AG09319 (cell line): ENCODE measurements around the gene SYVN1.

ENCODE experiments used
- DNase-seq: peaks from one replicate; pipeline ENCODE4 v3.0.0-alpha.2; 2010; ENCODE audit warnings: low read depth; ENCODE audit errors: extremely low read depth
- CTCF ChIP-seq: IDR thresholded peaks from 2 replicates; pipeline ENCODE4 v1.5.1; 2011; ENCODE audit warnings: low read depth, mild to moderate bottlenecking, inconsistent platforms, low read length, moderate library complexity

Gene SYVN1

GRCh38 chr11:65134952-65135632, 773 bp upstream of the SYVN1 start:
- peak; percentile 85 for DNase-seq
- no peak for TF ChIP-seq CTCF

DNA sequence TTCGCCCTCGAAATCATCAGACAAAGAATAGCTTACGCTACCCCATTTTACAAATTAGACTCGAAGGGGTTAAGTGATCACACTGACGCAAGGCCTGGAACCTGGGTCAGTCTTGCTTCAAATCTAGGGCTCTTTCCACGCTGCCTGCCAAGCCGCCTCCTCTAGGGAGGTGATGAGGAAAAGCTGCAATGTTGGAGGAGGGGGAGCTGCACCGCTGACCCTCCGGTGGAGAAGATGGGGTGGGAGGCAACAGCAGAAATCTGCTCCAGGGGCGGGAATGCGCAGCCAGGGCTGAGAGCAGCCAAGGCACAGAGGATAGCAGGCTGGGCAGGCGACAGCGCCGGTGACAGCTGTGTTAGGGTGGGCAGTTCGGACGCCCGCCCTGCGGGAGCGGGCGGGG, 595 bp downstream of the SYVN1 start:
- TF ChIP-seq CTCF: no peak
- DNase-seq: no peak

GRCh38 chr11:65132988-65133700, 1.2 kb downstream of the SYVN1 start:
- no peak for DNase-seq
- no peak for TF ChIP-seq CTCF

GRCh38 chr11:65132238-65132987, 1.9 kb downstream of the SYVN1 start:
- no peak for DNase-seq
- no peak for TF ChIP-seq CTCF

GRCh38 chr11:65131895-65132237, 2.5 kb downstream of the SYVN1 start:
- no peak for DNase-seq
- no peak for TF ChIP-seq CTCF

DNA sequence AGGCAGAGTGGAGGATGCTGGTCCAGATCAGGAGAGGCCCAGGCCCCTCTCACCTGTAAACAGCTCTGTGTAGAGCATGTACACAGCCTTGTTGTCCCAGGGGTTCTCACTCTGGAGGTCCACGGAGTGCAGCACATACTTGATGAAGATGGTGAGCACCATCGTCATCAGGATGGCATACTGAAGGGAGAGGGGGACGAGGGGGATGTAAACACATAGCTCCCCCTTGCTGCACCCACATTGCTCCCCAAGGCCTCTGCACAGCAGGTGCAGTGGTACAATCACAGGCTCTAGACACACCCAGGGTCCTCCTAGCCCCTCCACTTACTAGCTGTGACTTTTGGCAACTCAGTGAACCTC, 2.9 kb downstream of the SYVN1 start:
- TF ChIP-seq CTCF: no peak
- DNase-seq: no peak
